ENCODE measurements around the gene PRCP. TPM values are rescaled to one million over a fixed set of nuclear protein-coding genes. Genes with fewer than 3 reads are reported as not detected.

PRCP gene
- total RNA-seq, 1 donor from 2014 or later: 29.8 TPM

DNA sequence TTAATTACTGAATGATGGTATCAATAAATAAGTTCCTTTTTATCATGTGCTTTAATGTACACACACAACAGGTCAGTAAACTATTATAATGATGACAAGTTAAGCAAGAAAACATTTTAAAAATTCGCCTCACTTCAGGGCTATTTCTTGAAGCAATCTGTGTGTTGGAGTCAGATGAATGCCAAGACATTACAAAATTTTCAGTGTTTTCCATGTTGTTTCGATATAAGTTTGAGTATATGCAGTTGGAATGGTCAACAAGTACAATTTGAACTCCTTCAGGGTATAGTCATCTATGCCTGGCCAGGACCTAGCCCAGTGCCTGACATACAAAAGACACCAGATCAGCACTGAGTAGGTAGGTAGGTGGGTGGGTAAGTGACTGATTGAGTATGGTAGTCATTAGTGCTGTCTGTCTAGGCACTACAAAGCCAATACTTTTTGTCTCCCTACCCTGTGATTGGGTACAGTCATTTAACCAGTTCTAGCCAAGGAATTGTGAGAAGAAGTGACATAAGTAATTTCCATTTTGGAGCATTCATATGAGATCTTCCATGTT, 7.5 kb downstream of the PRCP start:
- peaks cover 43% of the 10 kb centered on the region for H3K4me1 Mint-ChIP-seq
- DNase-seq (no peak), ATAC-seq (ENCODE audit: low read depth) (no peak)
- H3K27ac Mint-ChIP-seq: peak overlapping the region; percentile 63
- H3K9me3 Mint-ChIP-seq: peaks cover 4% of the 10 kb centered on the region
- TF ChIP-seq, protein P1, sequence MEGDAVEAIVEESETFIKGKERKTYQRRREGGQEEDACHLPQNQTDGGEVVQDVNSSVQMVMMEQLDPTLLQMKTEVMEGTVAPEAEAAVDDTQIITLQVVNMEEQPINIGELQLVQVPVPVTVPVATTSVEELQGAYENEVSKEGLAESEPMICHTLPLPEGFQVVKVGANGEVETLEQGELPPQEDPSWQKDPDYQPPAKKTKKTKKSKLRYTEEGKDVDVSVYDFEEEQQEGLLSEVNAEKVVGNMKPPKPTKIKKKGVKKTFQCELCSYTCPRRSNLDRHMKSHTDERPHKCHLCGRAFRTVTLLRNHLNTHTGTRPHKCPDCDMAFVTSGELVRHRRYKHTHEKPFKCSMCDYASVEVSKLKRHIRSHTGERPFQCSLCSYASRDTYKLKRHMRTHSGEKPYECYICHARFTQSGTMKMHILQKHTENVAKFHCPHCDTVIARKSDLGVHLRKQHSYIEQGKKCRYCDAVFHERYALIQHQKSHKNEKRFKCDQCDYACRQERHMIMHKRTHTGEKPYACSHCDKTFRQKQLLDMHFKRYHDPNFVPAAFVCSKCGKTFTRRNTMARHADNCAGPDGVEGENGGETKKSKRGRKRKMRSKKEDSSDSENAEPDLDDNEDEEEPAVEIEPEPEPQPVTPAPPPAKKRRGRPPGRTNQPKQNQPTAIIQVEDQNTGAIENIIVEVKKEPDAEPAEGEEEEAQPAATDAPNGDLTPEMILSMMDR (IDR thresholded peaks at IDR 0.05): no peak
- H3K4me3 Mint-ChIP-seq: no peak overlapping the region
- ChIA-PET POLR2A (interaction anchor here (1.1 kb wide), 1 partner anchor 9 kb away, joined by 3 read pairs; the partner anchor contains the start of gene DDIAS), CTCF (interaction anchor here (1.1 to 3.6 kb wide), 2 partner anchors 25 to 26 kb away, joined by 5 to 23 read pairs; no protein-coding TSS in a partner anchor)
- H3K36me3 Mint-ChIP-seq (ENCODE audit: low read depth): peaks cover 10% of the 10 kb centered on the region
- no peaks in the 10 kb centered on the region for H3K27me3 Mint-ChIP-seq
- intact Hi-C loops (cut with micrococcal nuclease): no loop called here

DNA sequence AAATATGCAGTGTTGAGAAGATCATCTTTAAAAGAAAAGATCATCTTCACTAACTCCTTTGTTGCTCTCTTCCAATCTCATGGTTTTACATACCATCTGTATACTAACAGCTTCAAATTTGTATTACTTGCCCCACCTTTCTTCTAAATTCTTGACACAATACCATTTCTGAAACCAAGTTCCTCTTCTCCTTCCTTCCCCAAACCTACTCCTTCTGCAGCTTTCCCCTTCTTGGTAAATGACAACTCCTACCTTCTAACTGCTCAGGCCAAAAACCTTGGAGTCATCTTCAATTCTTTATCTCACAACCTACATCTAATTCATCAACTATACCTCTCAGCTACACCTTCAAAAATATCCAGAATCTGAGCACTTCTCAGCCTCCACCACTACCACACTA, 9.3 kb downstream of the PRCP start:
- Mint-ChIP-seq H3K27me3 (no peaks in the 10 kb centered on the region), H3K9me3 (peaks cover 2% of the 10 kb centered on the region), H3K4me3 (no peak overlapping the region), H3K27ac (no peak overlapping the region), H3K36me3 (ENCODE audit: low read depth) (peaks cover 2% of the 10 kb centered on the region), H3K4me1 (peaks cover 36% of the 10 kb centered on the region)
- no peak for ATAC-seq (ENCODE audit: low read depth)
- ChIA-PET CTCF (interaction anchor here (1.0 kb wide), 1 partner anchor 23 kb away, joined by 4 read pairs; no protein-coding TSS in a partner anchor), POLR2A (interaction anchor here (0.9 kb wide), 1 partner anchor 11 kb away, joined by 3 read pairs; the partner anchor contains the start of gene DDIAS)
- no peak for DNase-seq
- TF ChIP-seq, protein P1 (IDR thresholded peaks at IDR 0.05): no peak
- intact Hi-C loops (cut with micrococcal nuclease): no loop called here

DNA sequence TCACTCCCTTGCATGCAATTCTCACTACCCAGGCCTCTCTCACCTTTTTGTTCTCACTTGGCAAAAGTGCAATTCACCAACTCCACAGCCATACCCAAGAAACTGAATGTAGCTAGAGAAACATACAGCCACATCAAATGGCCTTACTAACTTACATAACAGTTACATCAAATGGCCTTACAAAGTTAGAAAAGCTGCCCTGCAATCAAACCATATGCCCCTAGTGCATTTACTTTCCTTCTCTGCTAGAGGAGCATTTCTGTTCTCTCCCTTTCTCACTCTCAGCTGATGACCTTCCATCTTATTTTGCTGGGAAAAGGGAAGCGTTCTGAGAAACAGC, 10.3 kb downstream of the PRCP start:
- no peaks in the 10 kb centered on the region for H3K27me3 Mint-ChIP-seq
- H3K27ac Mint-ChIP-seq: no peak overlapping the region
- H3K4me3 Mint-ChIP-seq: no peak overlapping the region
- no peaks in the 10 kb centered on the region for H3K36me3 Mint-ChIP-seq (ENCODE audit: low read depth)
- ATAC-seq (ENCODE audit: low read depth) (no peak), DNase-seq (no peak)
- peaks cover 26% of the 10 kb centered on the region for H3K4me1 Mint-ChIP-seq
- TF ChIP-seq, protein P1 (IDR thresholded peaks at IDR 0.05): no peak
- ChIA-PET CTCF (interaction anchor here (1.0 kb wide), 1 partner anchor 8 kb away, joined by 3 read pairs; no protein-coding TSS in a partner anchor), POLR2A (interaction anchor here (2.2 kb wide), 1 partner anchor 11 kb away, joined by 12 read pairs; the partner anchor contains the start of genes DDIAS and PRCP)
- intact Hi-C loops (cut with micrococcal nuclease): no loop called here
- H3K9me3 Mint-ChIP-seq: no peaks in the 10 kb centered on the region

DNA sequence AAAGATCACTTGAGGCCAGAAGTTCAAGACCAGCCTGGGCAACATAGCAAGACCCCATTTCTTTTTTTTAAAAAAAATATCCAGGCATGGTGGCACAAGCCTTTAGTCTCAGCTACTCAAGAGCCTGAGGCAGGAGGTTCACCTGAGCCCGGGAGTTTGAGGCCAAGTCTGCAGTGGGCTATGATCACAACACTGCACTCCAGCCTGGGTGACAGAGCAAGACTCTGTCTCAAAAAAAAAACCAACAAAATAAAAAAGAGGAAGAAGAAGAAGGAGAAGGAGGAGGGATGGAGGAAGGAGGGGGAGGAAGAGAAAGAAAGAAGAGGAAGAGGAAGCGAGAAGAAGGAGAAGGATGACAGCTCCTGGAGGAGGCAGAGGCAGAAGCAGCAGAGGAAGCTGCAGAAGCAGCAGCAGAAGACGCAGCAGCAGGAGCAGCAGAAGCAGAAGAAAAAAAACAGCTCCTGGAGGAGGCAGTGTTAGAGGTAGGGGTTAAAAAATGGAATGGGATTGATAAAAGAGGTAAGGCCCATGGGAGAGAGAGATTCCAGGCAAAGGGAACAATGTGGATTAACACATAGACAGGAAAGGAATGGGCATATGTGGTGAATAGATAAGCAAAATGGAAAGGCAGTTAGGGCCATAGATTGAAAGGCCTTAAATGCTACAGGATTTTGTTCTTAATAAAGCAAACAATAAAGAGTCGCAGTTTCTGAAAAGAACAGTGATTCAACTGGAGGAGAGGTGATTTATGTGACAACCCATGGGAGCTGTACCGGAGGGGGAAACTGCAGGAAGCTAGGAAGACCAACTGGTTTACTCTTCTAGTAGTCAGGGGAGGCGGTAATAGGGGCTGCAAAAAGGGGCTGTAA, 10.9 kb downstream of the PRCP start:
- Mint-ChIP-seq H3K9me3 (no peaks in the 10 kb centered on the region), H3K4me1 (peaks cover 22% of the 10 kb centered on the region), H3K27me3 (no peaks in the 10 kb centered on the region), H3K27ac (no peak overlapping the region), H3K4me3 (no peak overlapping the region), H3K36me3 (ENCODE audit: low read depth) (peaks cover under 1% of the 10 kb centered on the region)
- ATAC-seq (ENCODE audit: low read depth) (peak; percentile 64), DNase-seq (no peak)
- intact Hi-C loops (cut with micrococcal nuclease): loop anchor here (2.0 kb wide), 1 partner anchor 15 kb away; no protein-coding TSS in a partner anchor
- ChIA-PET CTCF (interaction anchor here (1.0 to 1.9 kb wide), 3 partner anchors 9 to 22 kb away, joined by 3 to 5 read pairs (median 5); no protein-coding TSS in a partner anchor), POLR2A (interaction anchor here (2.2 kb wide), 1 partner anchor 12 kb away, joined by 12 read pairs; the partner anchor contains the start of genes DDIAS and PRCP)
- TF ChIP-seq, protein P1 (IDR thresholded peaks at IDR 0.05): no peak

DNA sequence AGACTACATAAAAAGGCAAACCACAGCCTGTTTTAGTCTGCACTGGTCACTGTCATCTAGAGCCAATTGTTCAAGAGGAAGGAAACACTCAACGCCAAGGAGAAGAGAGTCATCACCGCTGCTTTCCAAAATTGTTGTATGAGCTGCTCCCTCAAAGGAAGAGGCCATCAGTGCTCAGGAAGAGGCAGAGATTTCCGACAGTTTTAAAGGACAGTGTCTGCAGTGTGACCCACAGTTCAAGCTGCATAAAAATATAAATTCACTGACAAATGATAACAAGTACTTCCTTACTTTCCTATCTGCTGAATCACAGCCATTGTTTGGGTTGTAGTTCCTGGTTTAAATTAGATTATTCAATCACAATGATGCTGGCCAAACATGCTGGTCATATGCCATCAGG, 16.4 kb downstream of the PRCP start:
- Mint-ChIP-seq H3K4me3 (no peak overlapping the region), H3K4me1 (peaks cover 20% of the 10 kb centered on the region), H3K27ac (no peak overlapping the region), H3K9me3 (no peaks in the 10 kb centered on the region), H3K36me3 (ENCODE audit: low read depth) (peaks cover 35% of the 10 kb centered on the region), H3K27me3 (no peaks in the 10 kb centered on the region)
- intact Hi-C loops (cut with micrococcal nuclease): no loop called here
- ATAC-seq (ENCODE audit: low read depth) (no peak), DNase-seq (no peak)
- TF ChIP-seq, protein P1 (IDR thresholded peaks at IDR 0.05): no peak
- CTCF ChIA-PET: interaction anchor here (2.6 kb wide), 1 partner anchor 16 kb away, joined by 12 read pairs; no protein-coding TSS in a partner anchor
- POLR2A ChIA-PET: no interaction called here
